Measurements from ENCODE around the gene PLCB2.
A peak's percentile ranks its signal among the peaks of the same experiment; 100 is the strongest.

The PLCB2 gene

GRCh38 chr15:40307421-40308211 lies at the start of gene PLCB2:
Gene PLCB2 (minus strand): TSS chr15:40307935. CDS start chr15:40307672, 263 bp downstream.
- DNase-seq (ENCODE audit: low read depth, low spot score): no peak
- in situ Hi-C loops (cut with HindIII; ENCODE audit: low sequenced_read_pairs): no loop called here
- H3K4me3 ChIP-seq (ENCODE audit: low read depth, low read length): no peak within 1 kb of the TSS
- TF ChIP-seq CTCF (IDR thresholded peaks at IDR 0.05; ENCODE audit: low read depth, low read length): peak; percentile 43

- in situ Hi-C loops (cut with HindIII; ENCODE audit: low sequenced_read_pairs): no loop called here
- no peak for TF ChIP-seq CTCF (IDR thresholded peaks at IDR 0.05; ENCODE audit: low read depth, low read length)
- H3K4me3 ChIP-seq (ENCODE audit: low read depth, low read length): no peak overlapping the region
- DNase-seq (ENCODE audit: low read depth, low spot score): no peak
Observed at GRCh38 chr15:40357246-40357645, 49.5 kb upstream of the PLCB2 start.

GRCh38 chr15:40355976-40356585 lies 48.3 kb upstream of the PLCB2 start:
- no peak for TF ChIP-seq CTCF (IDR thresholded peaks at IDR 0.05; ENCODE audit: low read depth, low read length)
- in situ Hi-C loops (cut with HindIII; ENCODE audit: low sequenced_read_pairs): no loop called here
- no peak for DNase-seq (ENCODE audit: low read depth, low spot score)
- H3K4me3 ChIP-seq (ENCODE audit: low read depth, low read length): no peak overlapping the region

GRCh38 chr15:40354408-40355171 lies 46.9 kb upstream of the PLCB2 start:
- DNase-seq (ENCODE audit: low read depth, low spot score): peak; percentile 76
- in situ Hi-C loops (cut with HindIII; ENCODE audit: low sequenced_read_pairs): no loop called here
- no peak overlapping the region for H3K4me3 ChIP-seq (ENCODE audit: low read depth, low read length)
- peak; percentile 61 for TF ChIP-seq CTCF (IDR thresholded peaks at IDR 0.05; ENCODE audit: low read depth, low read length)

- TF ChIP-seq CTCF (IDR thresholded peaks at IDR 0.05; ENCODE audit: low read depth, low read length): no peak
- no peak overlapping the region for H3K4me3 ChIP-seq (ENCODE audit: low read depth, low read length)
- DNase-seq (ENCODE audit: low read depth, low spot score): no peak
- in situ Hi-C loops (cut with HindIII; ENCODE audit: low sequenced_read_pairs): no loop called here
Observed at GRCh38 chr15:40353697-40354096, 46.0 kb upstream of the PLCB2 start.

GRCh38 chr15:40352281-40352901 lies 44.7 kb upstream of the PLCB2 start:
- H3K4me3 ChIP-seq (ENCODE audit: low read depth, low read length): no peak overlapping the region
- DNase-seq (ENCODE audit: low read depth, low spot score): no peak
- in situ Hi-C loops (cut with HindIII; ENCODE audit: low sequenced_read_pairs): no loop called here
- no peak for TF ChIP-seq CTCF (IDR thresholded peaks at IDR 0.05; ENCODE audit: low read depth, low read length)

Data from astrocyte of the spinal cord (primary cell).